Osteocyte (in vitro differentiated cells): ENCODE data around the gene MYO1H. TPM values are rescaled to one million over a fixed set of nuclear protein-coding genes. Genes with fewer than 3 reads are reported as not detected.

Experiments used
- DNase-seq: peaks from one replicate; pipeline ENCODE4 v3.0.0; 2021; ENCODE audit warnings: mixed read lengths; ENCODE audit not compliant: unreplicated experiment; ENCODE audit errors: extremely low spot score
- H3K27ac Mint-ChIP-seq: one replicate; pipeline ENCODE4 v1.8.0; 2021; ENCODE audit warnings: mild to moderate bottlenecking, mixed read lengths; ENCODE audit not compliant: unreplicated experiment
- H3K27me3 Mint-ChIP-seq: one replicate; pipeline ENCODE4 v1.8.0; 2021; ENCODE audit warnings: mixed read lengths; ENCODE audit not compliant: unreplicated experiment
- H3K36me3 Mint-ChIP-seq: one replicate; pipeline ENCODE4 v1.8.0; 2021; ENCODE audit warnings: mixed read lengths; ENCODE audit not compliant: unreplicated experiment
- H3K4me1 Mint-ChIP-seq: one replicate; pipeline ENCODE4 v1.8.0; 2021; ENCODE audit warnings: mixed read lengths; ENCODE audit not compliant: unreplicated experiment
- H3K4me3 Mint-ChIP-seq: one replicate; pipeline ENCODE4 v1.8.0; 2021; ENCODE audit warnings: mild to moderate bottlenecking, moderate library complexity, mixed read lengths; ENCODE audit not compliant: unreplicated experiment
- H3K9me3 Mint-ChIP-seq: one replicate; pipeline ENCODE4 v1.8.0; 2021; ENCODE audit warnings: mixed read lengths; ENCODE audit not compliant: unreplicated experiment
- total RNA-seq: library from RNA; stranded (reverse); gene quantifications from 2 replicates; pipeline ENCODE4 v1.2.1, GENCODE V29; 2021
- TF ChIP-seq, protein P1 (sequence below): fragments of 200-600 bp; sonication (generic); IDR thresholded peaks from 2 replicates; pipeline ENCODE4 v1.5.0; 2021; ENCODE audit warnings: antibody characterized with exemption, mild to moderate bottlenecking, moderate library complexity

Gene MYO1H
- total RNA-seq, 1 donor from 2014 or later, result not detected

DNA sequence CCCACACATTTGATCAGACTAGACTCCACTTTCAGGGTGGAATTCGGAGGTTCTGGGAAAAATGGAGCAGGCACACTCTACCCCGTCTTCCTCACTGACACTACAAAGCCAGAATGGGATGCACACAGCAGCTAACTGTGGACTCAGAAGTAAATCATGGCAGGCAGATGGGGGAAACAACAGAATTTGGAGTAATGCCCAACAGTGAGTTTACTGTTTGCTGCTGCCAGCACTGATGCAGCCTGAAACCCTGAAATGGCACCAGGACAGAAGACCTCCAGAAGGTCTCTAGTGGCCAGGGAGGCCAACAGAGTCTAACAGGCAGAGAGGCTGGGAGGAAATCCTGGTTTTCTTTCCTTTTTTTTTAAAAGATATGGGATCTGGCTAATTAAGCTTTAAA lies 104.8 kb downstream of the MYO1H start:
- Mint-ChIP-seq H3K4me1 (peaks cover 8% of the 10 kb centered on the region), H3K27me3 (no peaks in the 10 kb centered on the region), H3K4me3 (no peak overlapping the region), H3K9me3 (no peaks in the 10 kb centered on the region), H3K27ac (no peak overlapping the region), H3K36me3 (peaks cover 44% of the 10 kb centered on the region)
- DNase-seq, result no peak
- TF ChIP-seq, protein P1, sequence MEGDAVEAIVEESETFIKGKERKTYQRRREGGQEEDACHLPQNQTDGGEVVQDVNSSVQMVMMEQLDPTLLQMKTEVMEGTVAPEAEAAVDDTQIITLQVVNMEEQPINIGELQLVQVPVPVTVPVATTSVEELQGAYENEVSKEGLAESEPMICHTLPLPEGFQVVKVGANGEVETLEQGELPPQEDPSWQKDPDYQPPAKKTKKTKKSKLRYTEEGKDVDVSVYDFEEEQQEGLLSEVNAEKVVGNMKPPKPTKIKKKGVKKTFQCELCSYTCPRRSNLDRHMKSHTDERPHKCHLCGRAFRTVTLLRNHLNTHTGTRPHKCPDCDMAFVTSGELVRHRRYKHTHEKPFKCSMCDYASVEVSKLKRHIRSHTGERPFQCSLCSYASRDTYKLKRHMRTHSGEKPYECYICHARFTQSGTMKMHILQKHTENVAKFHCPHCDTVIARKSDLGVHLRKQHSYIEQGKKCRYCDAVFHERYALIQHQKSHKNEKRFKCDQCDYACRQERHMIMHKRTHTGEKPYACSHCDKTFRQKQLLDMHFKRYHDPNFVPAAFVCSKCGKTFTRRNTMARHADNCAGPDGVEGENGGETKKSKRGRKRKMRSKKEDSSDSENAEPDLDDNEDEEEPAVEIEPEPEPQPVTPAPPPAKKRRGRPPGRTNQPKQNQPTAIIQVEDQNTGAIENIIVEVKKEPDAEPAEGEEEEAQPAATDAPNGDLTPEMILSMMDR, result no peak

DNA sequence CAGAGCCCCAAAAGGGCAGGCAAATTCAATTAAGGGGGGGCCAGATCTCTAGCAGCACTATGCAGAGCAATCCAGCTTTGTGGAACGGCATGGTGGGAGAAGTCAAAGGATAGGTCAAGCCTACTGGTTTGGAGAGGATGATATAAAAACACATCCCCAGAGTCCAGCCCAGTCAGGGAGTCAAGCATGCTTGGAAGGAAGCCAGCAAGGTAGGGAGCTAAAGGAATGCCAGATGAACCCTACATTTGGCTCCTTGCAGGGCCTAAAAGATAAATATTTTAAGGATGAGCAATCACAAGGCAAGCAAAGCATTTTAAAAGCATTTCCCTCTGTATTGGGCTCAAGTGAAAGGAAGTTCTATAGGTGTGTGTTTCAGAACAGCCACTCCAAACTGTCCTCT lies 108.0 kb downstream of the MYO1H start:
- no peak for DNase-seq
- no peak overlapping the region for H3K27ac Mint-ChIP-seq
- no peaks in the 10 kb centered on the region for H3K9me3 Mint-ChIP-seq
- no peaks in the 10 kb centered on the region for H3K27me3 Mint-ChIP-seq
- TF ChIP-seq, protein P1, result no peak
- no peak overlapping the region for H3K4me3 Mint-ChIP-seq
- peaks cover 51% of the 10 kb centered on the region for H3K36me3 Mint-ChIP-seq
- H3K4me1 Mint-ChIP-seq, result peaks cover 36% of the 10 kb centered on the region

DNA sequence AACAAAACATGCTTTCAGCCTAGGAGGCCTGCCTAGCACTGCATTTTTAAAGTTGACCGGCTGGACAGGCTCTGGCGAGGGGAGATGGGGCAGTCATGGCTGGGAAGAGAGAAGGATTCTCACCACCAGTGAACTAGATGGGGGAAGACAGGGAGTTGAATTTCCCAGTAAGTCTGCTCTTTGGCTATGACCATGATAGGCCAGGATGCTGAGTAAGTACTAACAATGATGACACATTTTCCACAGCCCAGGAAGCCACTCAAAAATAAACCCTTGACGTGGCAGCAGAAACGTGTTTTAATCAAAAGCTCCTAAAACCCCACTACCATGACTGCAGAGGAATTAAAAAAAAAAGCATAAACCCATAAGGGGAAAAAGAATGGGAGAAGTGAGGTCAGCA lies 110.4 kb downstream of the MYO1H start:
- H3K9me3 Mint-ChIP-seq, result no peaks in the 10 kb centered on the region
- H3K27ac Mint-ChIP-seq, result peak overlapping the region; percentile 88

DNA sequence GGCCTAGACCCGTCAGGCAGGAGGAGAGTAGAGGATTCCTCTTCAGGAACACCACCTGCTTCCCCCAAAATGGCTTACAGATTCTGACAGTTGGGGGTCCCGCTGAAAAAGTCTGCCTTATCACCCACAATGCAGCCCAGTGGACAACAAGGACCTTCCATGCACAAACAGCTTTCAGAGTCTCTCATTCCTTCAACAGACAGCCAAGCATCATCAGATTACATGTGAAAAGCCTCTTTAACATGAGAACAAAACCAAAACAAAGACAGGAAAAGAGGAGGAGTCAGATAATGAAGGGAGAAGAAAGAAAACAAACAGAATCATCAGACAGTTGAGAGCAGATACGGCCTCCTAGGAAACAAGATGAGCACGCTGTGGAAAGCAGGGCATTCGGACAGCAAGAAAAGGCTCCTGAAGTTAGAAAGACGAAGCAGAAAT lies 111.1 kb downstream of the MYO1H start:
- H3K27me3 Mint-ChIP-seq, result no peaks in the 10 kb centered on the region
- H3K9me3 Mint-ChIP-seq, result no peaks in the 10 kb centered on the region
- TF ChIP-seq, protein P1, result no peak
- peak overlapping the region; percentile 88 for H3K27ac Mint-ChIP-seq
- peak overlapping the region; percentile 2 for H3K4me3 Mint-ChIP-seq
- peaks cover 64% of the 10 kb centered on the region for H3K4me1 Mint-ChIP-seq
- H3K36me3 Mint-ChIP-seq, result peaks cover 44% of the 10 kb centered on the region
- no peak for DNase-seq

More for the DNA sequence above, 110.4 kb downstream of the MYO1H start:
- no peak for DNase-seq
- Mint-ChIP-seq H3K36me3 (peaks cover 48% of the 10 kb centered on the region), H3K4me3 (peak overlapping the region; percentile 28), H3K4me1 (peaks cover 56% of the 10 kb centered on the region), H3K27me3 (no peaks in the 10 kb centered on the region)
- TF ChIP-seq, protein P1, result no peak

DNA sequence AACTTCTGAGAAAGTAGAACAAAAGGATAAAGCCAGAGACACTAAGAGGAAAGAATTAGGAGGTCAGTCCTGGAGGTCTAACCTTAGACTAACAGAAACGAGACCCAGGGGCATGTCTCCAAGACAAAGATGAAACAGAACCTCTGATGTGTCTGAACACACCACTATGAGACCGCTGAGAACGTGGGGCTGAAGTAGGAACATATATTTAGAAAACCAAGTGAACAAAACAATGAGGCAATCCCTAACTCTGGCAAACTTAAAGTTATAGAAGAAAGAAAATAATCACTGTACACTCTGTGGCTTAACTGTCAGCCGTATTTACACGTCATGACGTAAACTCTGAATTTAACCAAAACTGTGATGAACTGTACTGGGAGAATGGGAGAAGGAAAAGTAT lies 111.5 kb downstream of the MYO1H start:
- Mint-ChIP-seq H3K27ac (peak overlapping the region; percentile 88), H3K36me3 (peaks cover 39% of the 10 kb centered on the region), H3K9me3 (no peaks in the 10 kb centered on the region), H3K4me3 (peak overlapping the region; percentile 11), H3K4me1 (peaks cover 68% of the 10 kb centered on the region), H3K27me3 (no peaks in the 10 kb centered on the region)
- TF ChIP-seq, protein P1, result no peak
- no peak for DNase-seq
